Retina (tissue), 1 donor: ENCODE measurements around the gene PROX2.
A peak's percentile ranks its signal among the peaks of the same experiment; 100 is the strongest.

Experiments used
- DNase-seq: peaks from one replicate; pipeline ENCODE4 v3.0.0-alpha.2; 2016

Gene PROX2

GRCh38 chr14:74875941-74876913 lies at the start of gene PROX2:
TSS of gene PROX2 (minus strand) at chr14:74876145. CDS start at chr14:74863834, 12,311 bp downstream.
- DNase-seq = no peak

DNA sequence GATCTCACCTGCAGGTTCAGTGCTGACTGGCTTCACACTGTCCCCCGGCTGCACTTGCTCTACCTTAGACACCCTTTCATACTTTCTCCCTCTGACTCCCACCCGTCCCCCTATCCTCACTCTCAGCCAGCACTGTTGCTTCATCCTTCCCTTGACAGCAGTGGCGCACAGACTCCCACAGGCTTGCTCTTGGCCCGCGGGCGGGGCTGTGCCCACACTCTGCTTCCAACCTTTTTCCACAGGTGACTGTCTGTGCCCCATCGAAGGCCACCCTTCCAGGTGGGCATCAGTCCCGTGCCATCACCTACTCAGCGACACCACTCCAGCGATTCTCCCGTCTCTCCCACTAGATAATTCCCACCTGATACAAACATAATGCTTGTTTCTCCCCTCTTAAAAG lies 48.1 kb upstream of the PROX2 start:
- DNase-seq = no peak

DNA sequence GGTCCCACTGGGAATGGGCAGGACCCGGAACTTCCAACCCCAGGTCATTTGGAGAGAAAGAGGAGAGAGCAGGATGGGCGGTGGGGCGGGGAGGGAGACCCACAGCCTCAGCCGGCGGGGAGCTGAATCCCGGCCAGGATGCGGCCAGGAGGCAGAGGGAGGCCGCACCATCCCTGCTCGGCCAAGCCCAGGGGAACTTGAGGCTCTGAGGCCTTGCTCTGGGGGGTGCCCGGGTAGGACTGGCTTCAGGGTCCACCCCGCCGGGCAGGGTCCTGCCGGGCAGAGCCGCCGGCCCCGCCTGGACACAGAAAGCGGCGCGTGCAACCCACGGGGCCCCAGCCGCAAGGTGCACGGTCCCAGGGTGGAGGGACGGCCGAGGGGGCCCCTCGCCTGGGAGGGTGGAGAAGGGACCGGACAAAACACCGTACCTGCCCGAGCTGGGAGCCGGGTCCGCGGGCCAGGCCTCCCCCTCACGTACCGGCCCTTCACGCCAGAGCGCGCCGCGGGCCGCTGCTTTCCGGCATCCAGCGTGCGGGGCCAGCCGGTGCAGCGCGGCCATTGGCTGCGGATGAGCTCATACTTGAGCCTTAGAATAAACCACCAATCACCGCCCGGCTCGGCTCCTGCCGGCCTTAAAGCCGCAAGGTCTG lies 46.9 kb upstream of the PROX2 start, which contains the start of gene RPS6KL1:
Gene RPS6KL1 (minus strand): TSS at position 509 of the 650 bp plus-strand sequence. CDS start 1,719 bp downstream, outside the sequence.
- peak; percentile 90 for DNase-seq

GRCh38 chr14:74921987-74922751 lies 46.2 kb upstream of the PROX2 start:
- no peak for DNase-seq

- no peak for DNase-seq
Observed at GRCh38 chr14:74921053-74921620, 45.2 kb upstream of the PROX2 start.

- DNase-seq = no peak
Observed at GRCh38 chr14:74920281-74920680, 44.3 kb upstream of the PROX2 start.

GRCh38 chr14:74919421-74920165 lies 43.6 kb upstream of the PROX2 start:
- DNase-seq = no peak

- no peak for DNase-seq
Observed at GRCh38 chr14:74918380-74918779, 42.4 kb upstream of the PROX2 start.

GRCh38 chr14:74917646-74918081 lies 41.7 kb upstream of the PROX2 start:
- DNase-seq = no peak

GRCh38 chr14:74917178-74917543 lies 41.2 kb upstream of the PROX2 start:
- no peak for DNase-seq

DNA sequence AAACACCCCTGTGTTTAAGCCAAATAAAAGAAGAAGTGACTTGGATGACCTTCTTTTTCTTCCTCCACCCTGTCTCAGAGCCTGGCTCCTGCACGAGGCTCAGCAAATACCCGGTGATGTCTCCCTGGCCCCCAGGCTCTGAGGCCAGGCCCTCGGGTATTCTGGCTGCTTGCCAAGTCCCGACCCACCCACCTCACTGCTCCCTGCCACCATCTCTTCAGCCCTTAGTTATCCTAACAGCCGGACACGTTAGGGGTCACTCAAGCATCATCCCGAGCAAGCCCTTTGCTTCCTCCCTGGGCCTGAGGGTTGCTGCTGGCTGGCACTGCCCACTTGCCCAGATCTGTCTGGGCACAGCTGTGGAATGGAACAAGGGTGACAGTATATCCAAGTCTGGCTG lies 39.9 kb upstream of the PROX2 start:
- DNase-seq = no peak

DNA sequence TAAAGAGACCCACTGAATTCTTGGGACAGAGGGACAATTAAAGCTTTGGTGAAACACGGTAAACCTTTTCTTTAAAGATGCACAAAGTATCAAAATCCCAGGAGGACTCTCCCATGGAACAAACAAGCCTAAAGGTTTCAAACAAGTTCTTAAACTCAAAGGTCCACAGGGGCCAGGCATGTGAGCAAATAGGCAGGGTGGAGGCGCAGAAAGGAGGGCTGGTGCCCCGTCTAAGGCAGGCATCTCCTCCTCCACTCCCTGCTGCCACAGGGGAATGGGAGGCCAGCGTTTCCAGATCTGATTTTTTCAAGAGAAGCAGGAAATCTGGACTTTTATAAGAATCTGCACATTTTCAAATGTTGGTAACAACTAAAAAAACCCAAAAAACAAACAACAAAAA lies 39.5 kb upstream of the PROX2 start:
- DNase-seq = no peak

GRCh38 chr14:74913986-74914573 lies 38.1 kb upstream of the PROX2 start:
- no peak for DNase-seq

DNA sequence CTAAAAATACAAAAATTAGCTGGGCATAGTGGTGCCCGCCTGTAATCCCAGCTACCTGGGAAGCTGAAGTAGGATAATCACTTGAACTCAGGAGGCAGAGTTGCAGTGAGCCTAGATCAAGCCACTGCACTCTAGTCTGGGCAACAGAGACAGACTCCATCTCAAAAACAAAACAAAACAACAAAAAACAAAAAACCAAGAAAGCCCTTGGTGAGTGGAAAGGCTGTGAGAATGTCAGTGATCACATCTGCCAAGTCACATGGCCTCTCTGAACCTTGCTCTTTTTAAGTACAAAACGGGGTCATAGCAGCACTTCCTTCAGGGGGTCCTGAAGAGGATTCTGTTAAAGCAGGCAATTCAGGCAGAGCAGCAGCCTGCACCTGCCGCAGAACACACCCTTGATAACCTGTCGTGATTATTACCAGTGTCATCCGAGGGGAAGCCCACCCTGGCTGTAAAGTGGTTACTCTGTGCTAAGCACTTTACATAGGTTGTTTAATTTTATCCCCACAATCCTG lies 37.5 kb upstream of the PROX2 start:
- DNase-seq = no peak

DNA sequence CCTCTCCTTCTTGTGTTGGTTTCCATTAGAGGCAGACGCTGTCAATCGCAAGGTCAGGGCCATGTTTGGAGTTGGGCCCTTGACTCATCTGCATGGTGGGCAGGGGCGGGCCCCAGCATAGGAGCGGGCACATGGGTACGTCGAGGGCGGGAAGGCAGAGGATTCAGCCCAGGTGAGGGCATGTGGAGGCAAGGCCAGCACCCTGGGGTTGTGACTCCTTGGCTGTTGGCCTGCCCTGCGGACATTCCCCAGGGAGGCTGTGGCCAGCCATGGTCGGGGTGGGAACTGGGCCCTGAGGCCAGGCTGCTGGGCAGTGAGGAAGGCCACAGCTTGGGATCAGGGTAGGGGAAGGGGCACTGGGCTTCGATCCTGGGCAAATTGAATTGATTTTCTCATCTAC lies 36.9 kb upstream of the PROX2 start:
- no peak for DNase-seq

- no peak for DNase-seq
Observed at GRCh38 chr14:74912111-74912510, 36.2 kb upstream of the PROX2 start.

GRCh38 chr14:74911704-74912103 lies 35.8 kb upstream of the PROX2 start:
- no peak for DNase-seq

GRCh38 chr14:74911221-74911620 lies 35.3 kb upstream of the PROX2 start:
- no peak for DNase-seq

GRCh38 chr14:74910556-74910955 lies 34.6 kb upstream of the PROX2 start:
- DNase-seq = no peak

- DNase-seq = no peak
Observed at GRCh38 chr14:74909911-74910310, 34.0 kb upstream of the PROX2 start.

DNA sequence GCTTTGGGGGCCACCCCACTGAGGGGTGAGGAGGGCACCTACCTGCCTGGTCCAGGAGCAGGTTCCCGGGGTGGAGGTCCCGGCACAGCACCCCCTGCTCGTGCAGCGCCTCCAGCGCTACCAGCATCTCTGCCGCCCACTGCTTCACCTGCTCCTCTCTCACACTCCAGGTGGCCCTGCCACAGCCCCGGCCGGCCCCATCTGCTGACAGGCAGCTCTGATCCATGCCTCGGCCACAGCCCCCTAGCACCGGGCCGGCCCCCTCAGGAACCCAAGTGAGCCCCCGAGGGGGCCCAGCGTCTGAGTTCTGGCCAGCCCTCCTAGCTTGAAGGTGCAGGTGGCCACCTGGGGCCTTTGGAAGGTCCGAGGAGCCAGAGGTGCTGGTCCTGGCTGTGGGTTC lies 33.6 kb upstream of the PROX2 start:
- DNase-seq = no peak
